Measurements from ENCODE around the gene PPP1R14C.

PPP1R14C gene

GRCh38 chr6:150152891-150153876 lies 10.3 kb downstream of the PPP1R14C start:
- H3K27me3 ChIP-seq (ENCODE audit: insufficient read depth, low read depth, severe bottlenecking), result peaks cover 3% of the 10 kb centered on the region
- no peak overlapping the region for H3K4me3 ChIP-seq (ENCODE audit: low read depth, low read length)
- H3K9me3 ChIP-seq (ENCODE audit: severe bottlenecking), result no peaks in the 10 kb centered on the region
- DNase-seq, result no peak
- H3K36me3 ChIP-seq, result no peaks in the 10 kb centered on the region
- H3K27ac ChIP-seq, result no peak overlapping the region
- no peak for TF ChIP-seq CTCF (IDR thresholded peaks at IDR 0.05; ENCODE audit: low read depth, low read length)

GRCh38 chr6:150153905-150154492 lies 11.2 kb downstream of the PPP1R14C start:
- Histone ChIP-seq H3K9me3 (ENCODE audit: severe bottlenecking) (no peaks in the 10 kb centered on the region), H3K36me3 (no peaks in the 10 kb centered on the region), H3K27me3 (ENCODE audit: insufficient read depth, low read depth, severe bottlenecking) (peaks cover 3% of the 10 kb centered on the region), H3K4me3 (ENCODE audit: low read depth, low read length) (no peak overlapping the region), H3K27ac (no peak overlapping the region)
- no peak for TF ChIP-seq CTCF (IDR thresholded peaks at IDR 0.05; ENCODE audit: low read depth, low read length)
- DNase-seq, result no peak

- no peaks in the 10 kb centered on the region for H3K9me3 ChIP-seq (ENCODE audit: severe bottlenecking)
- no peak for TF ChIP-seq CTCF (IDR thresholded peaks at IDR 0.05; ENCODE audit: low read depth, low read length)
- H3K27ac ChIP-seq, result no peak overlapping the region
These were observed 13.6 kb downstream of the PPP1R14C start for GRCh38 chr6:150156460-150156859.

GRCh38 chr6:150157081-150157480 lies 14.2 kb downstream of the PPP1R14C start:
- Histone ChIP-seq H3K27ac (no peak overlapping the region), H3K27me3 (ENCODE audit: insufficient read depth, low read depth, severe bottlenecking) (peaks cover 3% of the 10 kb centered on the region), H3K9me3 (ENCODE audit: severe bottlenecking) (no peaks in the 10 kb centered on the region), H3K4me3 (ENCODE audit: low read depth, low read length) (no peak overlapping the region), H3K36me3 (no peaks in the 10 kb centered on the region)
- no peak for TF ChIP-seq CTCF (IDR thresholded peaks at IDR 0.05; ENCODE audit: low read depth, low read length)
- no peak for DNase-seq

More at GRCh38 chr6:150156460-150156859, 13.6 kb downstream of the PPP1R14C start:
- DNase-seq, result no peak
- H3K4me3 ChIP-seq (ENCODE audit: low read depth, low read length), result no peak overlapping the region
- no peaks in the 10 kb centered on the region for H3K36me3 ChIP-seq
- peaks cover 3% of the 10 kb centered on the region for H3K27me3 ChIP-seq (ENCODE audit: insufficient read depth, low read depth, severe bottlenecking)

GRCh38 chr6:150159757-150160156 lies 16.9 kb downstream of the PPP1R14C start:
- Histone ChIP-seq H3K4me3 (ENCODE audit: low read depth, low read length) (no peak overlapping the region), H3K27ac (no peak overlapping the region), H3K36me3 (no peaks in the 10 kb centered on the region), H3K9me3 (ENCODE audit: severe bottlenecking) (no peaks in the 10 kb centered on the region), H3K27me3 (ENCODE audit: insufficient read depth, low read depth, severe bottlenecking) (peaks cover 3% of the 10 kb centered on the region)
- DNase-seq, result no peak
- no peak for TF ChIP-seq CTCF (IDR thresholded peaks at IDR 0.05; ENCODE audit: low read depth, low read length)
